Measurements from ENCODE around the gene ARF1.

Gene ARF1

GRCh38 chr1:228120857-228121489 is 38.5 kb downstream of the ARF1 start:
- no peaks in the 10 kb centered on the region for H3K4me1 Mint-ChIP-seq
- no peak overlapping the region for H3K27ac Mint-ChIP-seq
- no peak for TF ChIP-seq CTCF (IDR thresholded peaks at IDR 0.05; ENCODE audit: unreplicated experiment in 3 of 3)
- H3K9me3 Mint-ChIP-seq, result peaks cover 10% of the 10 kb centered on the region
- peaks cover 7% of the 10 kb centered on the region for H3K36me3 Mint-ChIP-seq (ENCODE audit: low read depth)
- H3K4me3 Mint-ChIP-seq, result no peak overlapping the region
- peaks cover 8% of the 10 kb centered on the region for H3K27me3 Mint-ChIP-seq (ENCODE audit: low read depth)

DNA sequence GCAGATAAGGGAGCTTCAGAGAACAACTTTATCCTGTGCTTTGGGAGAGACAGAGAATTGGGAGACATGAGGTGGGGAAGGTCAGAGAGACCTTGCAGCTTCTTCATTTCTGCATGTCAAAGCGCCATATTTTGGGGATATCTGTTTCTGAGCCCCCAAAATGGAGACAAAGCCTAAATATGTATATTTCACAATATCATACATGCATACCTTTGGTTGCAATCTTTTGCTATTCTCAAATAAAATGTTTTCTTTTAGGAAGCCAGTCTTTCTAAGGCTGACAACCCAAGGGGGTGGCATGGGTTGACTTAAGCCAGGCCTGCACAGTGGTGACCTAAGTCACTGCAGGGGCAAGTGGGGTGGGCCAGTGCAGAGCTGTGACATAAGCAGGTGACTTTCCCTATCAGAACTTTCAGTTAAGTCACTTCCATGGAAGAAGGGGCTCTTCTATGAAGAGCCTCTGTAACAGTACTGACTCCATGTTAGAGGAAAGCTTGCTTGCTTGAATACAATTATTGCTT is 40.5 kb downstream of the ARF1 start:
- peaks cover 14% of the 10 kb centered on the region for H3K27me3 Mint-ChIP-seq (ENCODE audit: low read depth)

GRCh38 chr1:228123505-228123904 is 41.0 kb downstream of the ARF1 start:
- Mint-ChIP-seq H3K36me3 (ENCODE audit: low read depth) (no peaks in the 10 kb centered on the region), H3K9me3 (peaks cover 3% of the 10 kb centered on the region), H3K27me3 (ENCODE audit: low read depth) (peaks cover 15% of the 10 kb centered on the region), H3K4me3 (no peak overlapping the region), H3K4me1 (no peaks in the 10 kb centered on the region), H3K27ac (no peak overlapping the region)
- no peak for TF ChIP-seq CTCF (IDR thresholded peaks at IDR 0.05; ENCODE audit: unreplicated experiment in 3 of 3)

More for the DNA sequence above, 40.5 kb downstream of the ARF1 start:
- Mint-ChIP-seq H3K36me3 (ENCODE audit: low read depth) (peaks cover 2% of the 10 kb centered on the region), H3K9me3 (peaks cover 6% of the 10 kb centered on the region), H3K4me1 (no peaks in the 10 kb centered on the region), H3K27ac (no peak overlapping the region), H3K4me3 (no peak overlapping the region)
- no peak for TF ChIP-seq CTCF (IDR thresholded peaks at IDR 0.05; ENCODE audit: unreplicated experiment in 3 of 3)

DNA sequence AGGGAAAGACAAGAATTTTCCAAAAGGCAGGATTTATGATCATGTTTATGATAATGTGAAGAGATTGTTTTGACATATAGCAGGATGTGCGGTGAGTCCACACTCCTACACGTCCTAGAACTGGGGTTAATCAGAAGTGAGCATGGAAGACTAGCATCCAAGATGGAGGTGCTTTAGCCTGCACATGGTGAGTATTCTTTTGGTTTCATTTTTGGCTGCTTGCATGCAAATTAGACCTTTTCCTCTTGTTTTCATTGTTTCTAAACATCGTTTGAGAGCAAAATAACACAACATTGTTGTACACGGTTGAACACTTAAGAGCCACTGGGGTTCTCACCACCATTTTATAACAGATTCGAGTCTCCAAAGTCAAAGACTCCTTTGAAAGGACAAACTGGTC is 42.7 kb downstream of the ARF1 start:
- Mint-ChIP-seq H3K27ac (no peak overlapping the region), H3K9me3 (no peaks in the 10 kb centered on the region), H3K4me3 (no peak overlapping the region), H3K27me3 (ENCODE audit: low read depth) (peaks cover 19% of the 10 kb centered on the region), H3K36me3 (ENCODE audit: low read depth) (no peaks in the 10 kb centered on the region), H3K4me1 (no peaks in the 10 kb centered on the region)
- TF ChIP-seq CTCF (IDR thresholded peaks at IDR 0.05; ENCODE audit: unreplicated experiment in 3 of 3), result no peak

DNA sequence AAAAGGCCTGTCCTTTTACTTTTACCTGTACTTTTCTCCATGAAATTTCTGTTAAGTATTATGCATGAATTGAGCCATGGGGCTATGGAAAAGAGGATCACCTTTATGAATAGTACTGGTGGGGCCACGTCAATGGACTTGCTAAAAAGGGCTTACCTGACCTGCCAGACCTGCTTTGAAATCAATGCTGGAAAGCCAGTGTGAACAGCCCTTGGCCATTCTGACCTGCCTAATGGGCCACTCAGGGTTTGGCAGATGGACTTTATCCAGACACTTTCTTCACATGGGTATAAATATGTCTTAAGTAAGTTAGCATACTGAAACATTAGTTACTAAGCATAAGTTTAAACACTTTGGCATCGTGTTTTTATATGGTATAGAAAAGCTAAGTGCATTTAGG is 49.3 kb downstream of the ARF1 start:
- Mint-ChIP-seq H3K4me1 (peaks cover 5% of the 10 kb centered on the region), H3K36me3 (ENCODE audit: low read depth) (no peaks in the 10 kb centered on the region), H3K9me3 (no peaks in the 10 kb centered on the region), H3K27me3 (ENCODE audit: low read depth) (peaks cover 55% of the 10 kb centered on the region), H3K4me3 (no peak overlapping the region), H3K27ac (peak overlapping the region in 1 of 3 experiments; percentile 48)
- TF ChIP-seq CTCF (IDR thresholded peaks at IDR 0.05; ENCODE audit: unreplicated experiment in 3 of 3), result no peak

DNA sequence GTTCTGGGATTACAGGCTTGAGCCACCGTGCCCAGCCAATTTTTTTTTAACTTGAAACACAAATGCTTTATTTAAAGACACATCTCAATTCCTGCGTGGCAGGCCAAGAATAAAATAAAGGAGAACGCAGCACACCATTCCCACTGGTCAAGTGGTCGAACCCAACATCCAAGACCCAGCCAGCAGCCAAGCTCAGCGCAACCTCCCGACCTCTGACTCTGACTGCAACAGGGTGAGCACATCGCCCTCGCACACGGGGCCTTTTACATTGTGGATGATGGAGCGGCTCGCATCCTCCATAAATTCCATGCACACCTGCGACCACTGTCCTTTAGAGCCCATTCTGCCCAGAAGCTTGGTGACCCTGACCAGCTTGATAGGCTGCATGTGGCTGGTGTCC is 52.1 kb downstream of the ARF1 start:
- no peak overlapping the region for H3K27ac Mint-ChIP-seq

More for the DNA sequence above, 52.1 kb downstream of the ARF1 start:
- H3K36me3 Mint-ChIP-seq (ENCODE audit: low read depth), result no peaks in the 10 kb centered on the region
- H3K9me3 Mint-ChIP-seq, result no peaks in the 10 kb centered on the region
- peaks cover 52% of the 10 kb centered on the region for H3K27me3 Mint-ChIP-seq (ENCODE audit: low read depth)
- H3K4me3 Mint-ChIP-seq, result no peak overlapping the region
- TF ChIP-seq CTCF (IDR thresholded peaks at IDR 0.05; ENCODE audit: unreplicated experiment in 3 of 3), result no peak
- peaks cover 5% of the 10 kb centered on the region for H3K4me1 Mint-ChIP-seq

All from nephron (organoid).